CD4-positive, alpha-beta memory T cell (primary cell): ENCODE results near the gene MRPL23. TPM values are rescaled to one million over a fixed set of nuclear protein-coding genes. Genes with fewer than 3 reads are reported as not detected.

Source experiments
- CTCF ChIA-PET: fragments of 350-600 bp; sonication (Branson Sonifier 250); formaldehyde crosslinking; loops from one replicate; lab custom pipeline; 2021; ENCODE audit warnings: inconsistent platforms; ENCODE audit not compliant: partially characterized antibody; lab: Charles Lee
- POLR2A ChIA-PET: fragments of 350-600 bp; sonication (Branson Sonifier 250); formaldehyde crosslinking; loops from one replicate; lab custom pipeline; 2021; ENCODE audit not compliant: partially characterized antibody; lab: Charles Lee
- DNase-seq, 5 donors: peaks; one replicate each; pipeline versions ENCODE4 v3.0.0 to v3.0.0-alpha.2; 2020 to 2022; ENCODE audit warnings: mixed read lengths in 1 of 5
- H3K27ac ChIP-seq: one replicate; pipeline ENCODE4 v1.7.0; 2013; ENCODE audit warnings: low read depth, low read length
- H3K27me3 ChIP-seq: 2 replicates; pipeline ENCODE4 v1.7.0; 2013; ENCODE audit warnings: mild to moderate bottlenecking, low read length, moderate library complexity; ENCODE audit not compliant: insufficient read depth
- H3K36me3 ChIP-seq: 2 replicates; pipeline ENCODE4 v1.7.0; 2013; ENCODE audit warnings: mild to moderate bottlenecking, low read length, moderate library complexity; ENCODE audit not compliant: insufficient read depth
- H3K4me1 ChIP-seq: 2 replicates; pipeline ENCODE4 v1.7.0; 2013; ENCODE audit warnings: mild to moderate bottlenecking, low read length, moderate library complexity; ENCODE audit not compliant: insufficient read depth
- H3K4me3 ChIP-seq, 2 donors: one replicate each; pipeline ENCODE4 v1.7.0; 2013; ENCODE audit warnings: low read length in 2 of 2, mild to moderate bottlenecking in 1 of 2
- H3K9me3 ChIP-seq, 2 donors: one replicate each; pipeline ENCODE4 v1.7.0; 2013; ENCODE audit warnings: low read length in 2 of 2, control low read depth in 1 of 2; ENCODE audit not compliant: control insufficient read depth in 1 of 2
- H3K27ac Mint-ChIP-seq, 7 donors: one replicate each; pipeline ENCODE4 v1.8.0; 2020 to 2021; ENCODE audit warnings: mixed read lengths in 7 of 7, mild to moderate bottlenecking in 6 of 7, inconsistent platforms in 3 of 7, moderate library complexity in 3 of 7
- H3K27me3 Mint-ChIP-seq, 2 donors: one replicate each; pipeline ENCODE4 v1.8.0; 2020 to 2021; ENCODE audit warnings: mixed read lengths in 2 of 2
- H3K36me3 Mint-ChIP-seq, 2 donors: one replicate each; pipeline ENCODE4 v1.8.0; 2020 to 2021; ENCODE audit warnings: mixed read lengths in 2 of 2, inconsistent platforms in 1 of 2, mild to moderate bottlenecking in 1 of 2
- H3K4me1 Mint-ChIP-seq, 4 donors: one replicate each; pipeline ENCODE4 v1.8.0; 2020 to 2021; ENCODE audit warnings: mixed read lengths in 4 of 4, mild to moderate bottlenecking in 1 of 4
- H3K4me3 Mint-ChIP-seq, 8 donors: one replicate each; pipeline ENCODE4 v1.8.0; 2020 to 2021; ENCODE audit warnings: mixed read lengths in 8 of 8, mild to moderate bottlenecking in 7 of 8, moderate library complexity in 6 of 8, inconsistent platforms in 3 of 8
- H3K9me3 Mint-ChIP-seq, 8 donors: one replicate each; pipeline ENCODE4 v1.8.0; 2020 to 2021; ENCODE audit warnings: mixed read lengths in 8 of 8, mild to moderate bottlenecking in 5 of 8, inconsistent platforms in 3 of 8, moderate library complexity in 1 of 8
- intact Hi-C: fragments of 100-400 bp; cut with micrococcal nuclease; formaldehyde crosslinking; loops from one replicate; pipeline ENCODE4 v1.15.1; 2023
- polyA plus RNA-seq, 2 donors: library from polyadenylated mRNA; unstranded; fragments of 300-500 nt; fragmentation: Illumina TruSeq; gene quantifications; one replicate each; pipeline ENCODE4 v1.2.3, GENCODE V29; 2021
- total RNA-seq, 2 experiments: library from RNA; stranded (reverse); gene quantifications; one replicate each; pipeline ENCODE4 v1.2.3, GENCODE V29; 2021

The MRPL23 gene
- total and polyA plus RNA-seq, 4 experiments from 2014 or later: 15.2 to 51.0 (median 44.9) TPM

DNA sequence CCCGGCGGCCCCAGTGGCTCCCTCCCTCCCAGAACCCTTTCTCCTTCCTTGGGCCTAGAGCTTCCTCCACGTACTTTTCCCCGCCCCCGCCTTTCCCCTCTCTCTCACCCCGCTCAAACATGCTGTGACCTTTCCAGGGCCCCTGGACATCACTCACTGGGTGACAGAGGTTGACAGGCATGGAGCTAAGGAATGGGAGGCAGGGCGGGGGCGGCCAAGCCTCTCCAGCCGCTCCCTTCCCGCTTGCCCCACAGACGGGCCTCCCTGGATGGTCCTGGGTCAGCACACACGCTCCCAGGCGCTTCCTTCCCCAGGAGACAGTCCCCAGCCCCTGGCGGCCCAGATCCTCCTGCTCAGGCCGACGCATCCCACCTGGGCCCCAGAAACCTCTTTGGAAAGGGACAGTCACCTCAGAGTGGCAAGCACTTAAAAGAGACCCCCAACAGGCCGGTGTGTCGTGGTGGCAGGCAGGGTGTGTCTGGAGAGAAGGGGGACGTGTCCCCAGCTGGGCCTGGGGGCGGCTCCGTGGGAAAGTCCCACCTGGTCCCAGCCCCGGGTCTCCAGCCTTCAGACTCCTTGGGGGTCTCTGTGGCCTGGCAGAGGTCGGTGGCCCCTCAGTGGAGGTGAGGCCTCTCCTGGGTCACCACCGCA is 41.7 kb downstream of the MRPL23 start:
- ChIA-PET CTCF (interaction anchor here (1.0 kb wide), 1 partner anchor 349 kb away, joined by 3 read pairs; no protein-coding TSS in a partner anchor), POLR2A (no interaction called here)
- Mint-ChIP-seq H3K4me1 (no peaks in the 10 kb centered on the region), H3K27me3 (no peaks in the 10 kb centered on the region), H3K36me3 (no peaks in the 10 kb centered on the region), H3K4me3 (no peak overlapping the region), H3K27ac (no peak overlapping the region), H3K9me3 (no peaks in the 10 kb centered on the region)
- Histone ChIP-seq H3K9me3 (no peaks in the 10 kb centered on the region), H3K36me3 (no peaks in the 10 kb centered on the region), H3K27me3 (no peaks in the 10 kb centered on the region), H3K4me3 (no peak overlapping the region), H3K27ac (no peak overlapping the region), H3K4me1 (no peaks in the 10 kb centered on the region)
- DNase-seq: no peak
- intact Hi-C loops: no loop called here

DNA sequence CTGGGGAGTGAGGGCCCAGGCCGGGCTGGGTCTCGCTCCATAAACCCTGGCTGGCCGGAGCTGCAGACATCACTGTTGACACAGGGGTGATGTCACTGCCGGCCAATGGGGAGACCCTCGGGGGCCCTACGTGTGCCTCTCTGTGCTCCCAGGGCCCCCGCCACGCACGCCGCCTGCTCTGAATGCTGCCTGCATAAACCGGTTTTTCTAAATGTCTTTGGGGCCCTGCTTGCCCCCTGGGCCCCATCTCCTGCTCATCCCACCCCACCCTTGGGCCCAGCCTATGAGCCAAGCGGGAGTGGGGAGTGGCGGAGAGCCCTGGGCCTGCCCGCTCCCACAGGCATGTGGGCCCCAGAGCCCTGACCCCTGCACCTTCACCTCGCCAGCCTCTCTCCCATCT is 42.8 kb downstream of the MRPL23 start:
- no peaks in the 10 kb centered on the region for H3K9me3 Mint-ChIP-seq
- H3K27ac Mint-ChIP-seq: no peak overlapping the region
- CTCF ChIA-PET: no interaction called here
- DNase-seq: no peak
- H3K27me3 Mint-ChIP-seq: no peaks in the 10 kb centered on the region
- no peaks in the 10 kb centered on the region for H3K36me3 ChIP-seq
- no peak overlapping the region for H3K27ac ChIP-seq
- intact Hi-C loops: no loop called here
- no peaks in the 10 kb centered on the region for H3K36me3 Mint-ChIP-seq
- no peaks in the 10 kb centered on the region for H3K4me1 Mint-ChIP-seq
- no peak overlapping the region for H3K4me3 Mint-ChIP-seq
- H3K4me1 ChIP-seq: no peaks in the 10 kb centered on the region
- H3K9me3 ChIP-seq: no peaks in the 10 kb centered on the region
- H3K27me3 ChIP-seq: no peaks in the 10 kb centered on the region
- POLR2A ChIA-PET: no interaction called here
- no peak overlapping the region for H3K4me3 ChIP-seq

- Mint-ChIP-seq H3K36me3 (no peaks in the 10 kb centered on the region), H3K9me3 (no peaks in the 10 kb centered on the region), H3K27me3 (no peaks in the 10 kb centered on the region), H3K27ac (no peak overlapping the region), H3K4me1 (no peaks in the 10 kb centered on the region), H3K4me3 (no peak overlapping the region)
- no peak for DNase-seq
- Histone ChIP-seq H3K4me1 (no peaks in the 10 kb centered on the region), H3K4me3 (no peak overlapping the region), H3K9me3 (no peaks in the 10 kb centered on the region), H3K27ac (no peak overlapping the region), H3K36me3 (no peaks in the 10 kb centered on the region), H3K27me3 (no peaks in the 10 kb centered on the region)
- ChIA-PET POLR2A (no interaction called here), CTCF (no interaction called here)
- intact Hi-C loops: no loop called here
These were observed 43.9 kb downstream of the MRPL23 start for GRCh38 chr11:1990872-1991578.

DNA sequence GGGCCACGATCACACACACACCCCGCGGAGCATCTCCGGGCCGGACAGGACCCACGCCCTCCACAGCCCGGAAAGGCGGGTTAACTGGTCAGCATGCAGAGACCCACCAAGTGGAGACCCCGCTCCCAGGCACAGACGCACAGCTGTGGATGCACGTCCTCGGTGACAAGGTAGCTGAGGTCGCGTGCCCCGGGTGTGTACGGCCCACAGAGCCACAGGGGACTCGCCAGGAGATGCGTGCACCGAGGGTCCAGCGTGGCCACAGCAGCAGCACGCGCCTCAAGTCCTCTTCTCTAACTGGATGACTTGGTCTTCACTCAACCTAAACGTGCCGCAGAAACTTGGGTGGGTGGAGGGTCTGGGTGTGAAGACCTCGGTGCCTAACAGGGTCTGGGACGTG is 45.0 kb downstream of the MRPL23 start:
- intact Hi-C loops: no loop called here
- no peak for DNase-seq
- no peaks in the 10 kb centered on the region for H3K9me3 ChIP-seq
- H3K36me3 Mint-ChIP-seq: no peaks in the 10 kb centered on the region
- H3K27me3 ChIP-seq: no peaks in the 10 kb centered on the region
- H3K27ac Mint-ChIP-seq: no peak overlapping the region
- ChIA-PET CTCF (no interaction called here), POLR2A (no interaction called here)
- H3K4me1 ChIP-seq: no peaks in the 10 kb centered on the region
- H3K36me3 ChIP-seq: no peaks in the 10 kb centered on the region
- no peaks in the 10 kb centered on the region for H3K27me3 Mint-ChIP-seq
- no peaks in the 10 kb centered on the region for H3K9me3 Mint-ChIP-seq
- no peak overlapping the region for H3K4me3 ChIP-seq
- no peak overlapping the region for H3K4me3 Mint-ChIP-seq
- H3K27ac ChIP-seq: no peak overlapping the region
- H3K4me1 Mint-ChIP-seq: no peaks in the 10 kb centered on the region

DNA sequence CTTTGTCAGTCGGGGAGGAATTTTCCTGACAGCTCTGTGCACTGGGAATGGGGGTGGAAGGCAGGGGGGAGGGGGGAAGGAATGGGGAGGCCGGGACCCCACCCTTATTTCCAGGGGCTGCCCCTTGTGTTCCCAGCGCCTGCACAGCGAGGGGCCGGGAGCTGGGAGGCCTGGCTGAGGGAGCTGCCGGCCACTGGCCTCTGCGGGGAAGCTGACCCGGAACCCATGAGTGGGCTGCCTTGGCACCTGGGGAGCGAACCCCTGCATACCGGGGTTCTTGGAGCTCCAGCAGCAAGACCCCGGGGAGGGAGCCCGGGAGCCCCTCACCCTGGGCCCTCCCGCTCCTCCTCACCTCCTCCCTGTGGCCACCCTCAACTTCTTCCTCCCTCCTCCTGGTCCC is 47.0 kb downstream of the MRPL23 start:
- Histone ChIP-seq H3K4me1 (no peaks in the 10 kb centered on the region), H3K27me3 (no peaks in the 10 kb centered on the region), H3K36me3 (no peaks in the 10 kb centered on the region), H3K4me3 (no peak overlapping the region), H3K27ac (no peak overlapping the region), H3K9me3 (no peaks in the 10 kb centered on the region)
- CTCF ChIA-PET: no interaction called here
- no peak for DNase-seq
- no peaks in the 10 kb centered on the region for H3K4me1 Mint-ChIP-seq
- H3K36me3 Mint-ChIP-seq: no peaks in the 10 kb centered on the region
- H3K27me3 Mint-ChIP-seq: no peaks in the 10 kb centered on the region
- H3K27ac Mint-ChIP-seq: no peak overlapping the region
- H3K4me3 Mint-ChIP-seq: no peak overlapping the region
- H3K9me3 Mint-ChIP-seq: no peaks in the 10 kb centered on the region
- POLR2A ChIA-PET: no interaction called here
- intact Hi-C loops: no loop called here

DNA sequence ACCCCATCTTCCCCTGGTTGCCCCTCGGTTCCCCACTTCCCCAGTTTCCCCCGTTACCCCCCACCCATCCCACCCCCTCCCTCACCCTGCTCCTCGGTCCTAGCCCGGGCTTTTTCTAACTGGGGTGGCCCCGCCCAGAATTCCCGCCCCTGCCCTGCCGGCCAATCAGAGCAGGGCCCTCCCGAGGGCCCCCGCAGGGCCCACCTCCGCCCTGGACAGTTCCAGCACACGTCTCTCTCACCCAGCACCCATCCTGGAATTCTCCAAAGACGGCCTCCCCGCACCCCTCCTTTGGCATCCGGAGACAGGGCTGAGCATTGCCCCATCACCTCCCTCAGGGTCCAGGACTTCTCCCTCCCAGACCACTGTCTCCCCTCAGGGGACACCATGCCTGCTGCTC is 50.6 kb downstream of the MRPL23 start, which contains the start of gene H19:
TSS of gene H19 (minus strand) at position 88 of the 400 bp plus-strand sequence.
- H3K4me3 ChIP-seq: no peak within 1 kb of the TSS
- intact Hi-C loops: no loop called here
- H3K27ac Mint-ChIP-seq: no peak within 1 kb of the TSS
- no peak for DNase-seq
- H3K4me1 Mint-ChIP-seq: no peaks in the 10 kb centered on the region
- H3K4me3 Mint-ChIP-seq: no peak within 1 kb of the TSS
- ChIA-PET POLR2A (no interaction called here), CTCF (interaction anchor here (1.3 kb wide), 1 partner anchor 165 kb away, joined by 7 read pairs; no protein-coding TSS in a partner anchor)
- H3K36me3 ChIP-seq: no peaks in the 10 kb centered on the region
- no peaks in the 10 kb centered on the region for H3K9me3 Mint-ChIP-seq
- no peaks in the 10 kb centered on the region for H3K36me3 Mint-ChIP-seq
- H3K4me1 ChIP-seq: no peaks in the 10 kb centered on the region
- no peaks in the 10 kb centered on the region for H3K9me3 ChIP-seq
- H3K27me3 ChIP-seq: no peaks in the 10 kb centered on the region
- H3K27ac ChIP-seq: no peak within 1 kb of the TSS
- no peaks in the 10 kb centered on the region for H3K27me3 Mint-ChIP-seq

DNA sequence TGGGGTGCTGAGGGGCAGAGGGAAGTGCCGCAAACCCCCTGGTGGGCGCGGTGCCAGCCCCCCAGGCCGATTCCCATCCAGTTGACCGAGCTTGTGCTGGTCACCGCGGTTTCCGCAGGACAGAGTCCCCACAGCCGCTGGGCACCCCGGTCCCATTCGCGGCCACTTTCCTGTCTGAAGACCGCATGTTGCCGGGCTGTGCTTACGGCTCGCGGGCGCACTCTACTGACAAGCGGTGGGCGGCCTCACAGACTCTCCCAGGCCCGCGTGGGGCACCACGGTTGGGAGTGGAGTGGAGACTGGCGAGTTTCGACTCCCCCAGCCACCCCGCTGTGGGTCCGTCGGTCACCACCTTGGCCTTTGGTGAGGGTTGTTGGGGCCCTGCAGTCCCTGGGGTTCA is 51.2 kb downstream of the MRPL23 start:
- no peaks in the 10 kb centered on the region for H3K4me1 Mint-ChIP-seq
- Histone ChIP-seq H3K9me3 (no peaks in the 10 kb centered on the region), H3K27me3 (no peaks in the 10 kb centered on the region), H3K27ac (no peak overlapping the region), H3K36me3 (no peaks in the 10 kb centered on the region), H3K4me1 (no peaks in the 10 kb centered on the region), H3K4me3 (no peak overlapping the region)
- H3K27me3 Mint-ChIP-seq: no peaks in the 10 kb centered on the region
- H3K36me3 Mint-ChIP-seq: no peaks in the 10 kb centered on the region
- DNase-seq: no peak
- intact Hi-C loops: no loop called here
- ChIA-PET POLR2A (no interaction called here), CTCF (interaction anchor here (1.3 kb wide), 1 partner anchor 166 kb away, joined by 7 read pairs; no protein-coding TSS in a partner anchor)
- H3K27ac Mint-ChIP-seq: no peak overlapping the region
- no peak overlapping the region for H3K4me3 Mint-ChIP-seq
- no peaks in the 10 kb centered on the region for H3K9me3 Mint-ChIP-seq
